DOHH2 (cell line): ENCODE data around the gene DPP10.

Experiments
- H3F3A ChIP-seq: fragments of 200-600 bp; sonication (generic), shearing (Covaris generic); 2 replicates; pipeline ENCODE4 v1.6.0; 2016; ENCODE audit warnings: antibody characterized with exemption, mild to moderate bottlenecking; ENCODE audit not compliant: control insufficient read depth, insufficient read depth
- H3K27ac ChIP-seq: fragments of 200-600 bp; sonication (generic); 2 replicates; pipeline ENCODE4 v1.5.1; 2014; ENCODE audit warnings: low read depth, mild to moderate bottlenecking, low read length, moderate library complexity
- H3K27me3 ChIP-seq: fragments of 200-600 bp; sonication (generic); 2 replicates; pipeline ENCODE4 v1.6.1; 2014; ENCODE audit warnings: mild to moderate bottlenecking, low read length, mixed read lengths; ENCODE audit not compliant: control insufficient read depth
- H3K36me3 ChIP-seq: fragments of 200-600 bp; sonication (generic); 2 replicates; pipeline ENCODE4 v1.6.1; 2014; ENCODE audit warnings: mild to moderate bottlenecking, low read length, moderate library complexity, mixed read lengths; ENCODE audit not compliant: control insufficient read depth
- H3K4me1 ChIP-seq: fragments of 200-600 bp; sonication (generic); 2 replicates; pipeline ENCODE4 v1.6.1; 2014; ENCODE audit warnings: mild to moderate bottlenecking, low read length, mixed read lengths; ENCODE audit not compliant: control insufficient read depth
- H3K4me2 ChIP-seq: fragments of 200-600 bp; sonication (generic); 2 replicates; pipeline ENCODE4 v1.6.0; 2014; ENCODE audit warnings: mild to moderate bottlenecking, low read length, moderate library complexity
- H3K4me3 ChIP-seq: fragments of 200-600 bp; sonication (generic); 2 replicates; pipeline ENCODE4 v1.5.1; 2014; ENCODE audit warnings: mild to moderate bottlenecking, low read length, mixed read lengths
- H3K79me2 ChIP-seq: fragments of 200-600 bp; sonication (generic); 2 replicates; pipeline ENCODE4 v1.6.1; 2014; ENCODE audit warnings: mild to moderate bottlenecking, low read length, mixed read lengths; ENCODE audit not compliant: control insufficient read depth
- H3K9me2 ChIP-seq: fragments of 200-600 bp; sonication (generic); replicated peaks from 2 replicates; pipeline ENCODE4 v1.6.1; 2014; ENCODE audit warnings: mild to moderate bottlenecking, low read length, mixed read lengths; ENCODE audit not compliant: control insufficient read depth
- H3K9me3 ChIP-seq: fragments of 200-600 bp; sonication (generic); 2 replicates; pipeline ENCODE4 v1.6.1; 2014; ENCODE audit warnings: antibody characterized with exemption, low read length, mixed read lengths; ENCODE audit not compliant: control insufficient read depth, insufficient read depth
- H4K20me1 ChIP-seq: fragments of 200-600 bp; sonication (generic); 2 replicates; pipeline ENCODE4 v1.6.0; 2014; ENCODE audit warnings: low read depth, mild to moderate bottlenecking, antibody characterized with exemption, low read length, moderate library complexity; ENCODE audit not compliant: control insufficient read depth, insufficient read depth
- EZH2phosphoT487 ChIP-seq: fragments of 200-600 bp; sonication (generic); IDR thresholded peaks from 2 replicates; pipeline ENCODE4 v1.6.1; 2017; ENCODE audit warnings: borderline replicate concordance, mild to moderate bottlenecking, antibody characterized with exemption, low read length, moderate library complexity, mixed read lengths
- TF ChIP-seq, protein P1 (sequence below): fragments of 200-600 bp; sonication (generic); IDR thresholded peaks from one replicate; pipeline ENCODE4 v1.5.1; 2014; ENCODE audit warnings: antibody characterized with exemption, mild to moderate bottlenecking, low read depth, low read length; ENCODE audit not compliant: poor library complexity, severe bottlenecking

Gene DPP10

GRCh38 chr2:115733190-115733775 lies 1290.8 kb downstream of the DPP10 start:
- no peak overlapping the region for H3K4me3 ChIP-seq
- TF ChIP-seq, protein P1, sequence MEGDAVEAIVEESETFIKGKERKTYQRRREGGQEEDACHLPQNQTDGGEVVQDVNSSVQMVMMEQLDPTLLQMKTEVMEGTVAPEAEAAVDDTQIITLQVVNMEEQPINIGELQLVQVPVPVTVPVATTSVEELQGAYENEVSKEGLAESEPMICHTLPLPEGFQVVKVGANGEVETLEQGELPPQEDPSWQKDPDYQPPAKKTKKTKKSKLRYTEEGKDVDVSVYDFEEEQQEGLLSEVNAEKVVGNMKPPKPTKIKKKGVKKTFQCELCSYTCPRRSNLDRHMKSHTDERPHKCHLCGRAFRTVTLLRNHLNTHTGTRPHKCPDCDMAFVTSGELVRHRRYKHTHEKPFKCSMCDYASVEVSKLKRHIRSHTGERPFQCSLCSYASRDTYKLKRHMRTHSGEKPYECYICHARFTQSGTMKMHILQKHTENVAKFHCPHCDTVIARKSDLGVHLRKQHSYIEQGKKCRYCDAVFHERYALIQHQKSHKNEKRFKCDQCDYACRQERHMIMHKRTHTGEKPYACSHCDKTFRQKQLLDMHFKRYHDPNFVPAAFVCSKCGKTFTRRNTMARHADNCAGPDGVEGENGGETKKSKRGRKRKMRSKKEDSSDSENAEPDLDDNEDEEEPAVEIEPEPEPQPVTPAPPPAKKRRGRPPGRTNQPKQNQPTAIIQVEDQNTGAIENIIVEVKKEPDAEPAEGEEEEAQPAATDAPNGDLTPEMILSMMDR, result no peak
- TF ChIP-seq EZH2phosphoT487, result no peak
- H3K79me2 ChIP-seq, result no peaks in the 10 kb centered on the region
- no peaks in the 10 kb centered on the region for H3K9me2 ChIP-seq
- no peaks in the 10 kb centered on the region for H3K4me1 ChIP-seq
- H3K36me3 ChIP-seq, result no peaks in the 10 kb centered on the region
- H3K27ac ChIP-seq, result no peak overlapping the region
- H3K27me3 ChIP-seq, result no peaks in the 10 kb centered on the region
- no peaks in the 10 kb centered on the region for H3F3A ChIP-seq
- H3K9me3 ChIP-seq, result no peaks in the 10 kb centered on the region
- H3K4me2 ChIP-seq, result no peak overlapping the region
- no peaks in the 10 kb centered on the region for H4K20me1 ChIP-seq

- no peaks in the 10 kb centered on the region for H3K79me2 ChIP-seq
- H3K9me2 ChIP-seq, result no peaks in the 10 kb centered on the region
- H3K27me3 ChIP-seq, result no peaks in the 10 kb centered on the region
- H3F3A ChIP-seq, result no peaks in the 10 kb centered on the region
- no peak overlapping the region for H3K4me3 ChIP-seq
- H3K36me3 ChIP-seq, result no peaks in the 10 kb centered on the region
- H4K20me1 ChIP-seq, result no peaks in the 10 kb centered on the region
- no peak for TF ChIP-seq EZH2phosphoT487
- TF ChIP-seq, protein P1, result no peak
- no peak overlapping the region for H3K4me2 ChIP-seq
- no peaks in the 10 kb centered on the region for H3K4me1 ChIP-seq
- H3K9me3 ChIP-seq, result no peaks in the 10 kb centered on the region
- H3K27ac ChIP-seq, result no peak overlapping the region
Observed at GRCh38 chr2:115738111-115738510, 1295.7 kb downstream of the DPP10 start.

DNA sequence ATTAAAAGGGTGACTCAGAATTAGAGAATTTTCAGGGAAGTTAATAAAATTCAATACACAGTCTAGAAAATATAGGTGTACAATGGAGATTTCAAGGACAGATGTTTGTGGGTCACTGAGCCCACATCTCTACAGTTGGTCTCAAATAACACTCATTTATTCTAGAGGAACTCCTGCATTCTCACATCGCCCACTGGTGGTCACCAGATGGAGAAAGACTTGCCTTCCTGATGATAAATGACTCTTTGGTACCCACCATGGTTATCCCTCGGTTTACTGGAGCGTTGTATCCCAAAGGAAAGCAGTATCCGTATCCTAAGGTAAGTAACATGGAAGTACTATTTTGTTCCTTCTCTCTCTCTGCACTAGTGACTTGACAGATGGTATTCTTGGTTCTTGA lies 1297.1 kb downstream of the DPP10 start:
- Histone ChIP-seq H3K9me3 (no peaks in the 10 kb centered on the region), H3K36me3 (no peaks in the 10 kb centered on the region), H4K20me1 (no peaks in the 10 kb centered on the region), H3K4me3 (no peak overlapping the region), H3F3A (no peaks in the 10 kb centered on the region), H3K79me2 (no peaks in the 10 kb centered on the region), H3K9me2 (no peaks in the 10 kb centered on the region), H3K27me3 (no peaks in the 10 kb centered on the region), H3K4me2 (no peak overlapping the region), H3K4me1 (no peaks in the 10 kb centered on the region), H3K27ac (no peak overlapping the region)
- TF ChIP-seq, protein P1, result no peak
- TF ChIP-seq EZH2phosphoT487, result no peak
